K562 (cell line): Measurements from ENCODE around the gene TKTL1.

ENCODE experiments used
- ATF6 ChIP-seq: sonication (generic); formaldehyde crosslinking; IDR thresholded peaks from 2 replicates; pipeline ENCODE4 v1.4.0; 2020; ENCODE audit warnings: mild to moderate bottlenecking, missing genetic modification reagents
- CBX5 ChIP-seq: IDR thresholded peaks from 2 replicates; pipeline ENCODE4 v1.6.1; 2014; ENCODE audit warnings: low read depth, borderline replicate concordance
- CEBPB ChIP-seq: fragments of 450-650 bp; IDR thresholded peaks from 2 replicates; pipeline ENCODE4 v1.6.1; 2016; ENCODE audit warnings: missing genetic modification characterization, missing compliant biosample characterization
- CTCF ChIP-seq, 3 experiments: IDR thresholded peaks in 2 of 3; conservative IDR thresholded peaks in 1 of 3; 2 replicates each; pipeline ENCODE4 v1.5.1; 2011 to 2012; ENCODE audit warnings: low read length in 3 of 3, mild to moderate bottlenecking in 3 of 3, control low read depth in 2 of 3, improper control_type of control experiment in 1 of 3, inconsistent platforms in 1 of 3, low read depth in 1 of 3, mixed read lengths in 1 of 3, moderate library complexity in 1 of 3; ENCODE audit not compliant: insufficient read depth in 2 of 3
- EZH2 ChIP-seq: IDR thresholded peaks from 2 replicates; pipeline ENCODE4 v1.6.1; 2012; ENCODE audit warnings: low read depth, mild to moderate bottlenecking, inconsistent platforms, low read length, borderline replicate concordance
- GMEB1 ChIP-seq: fragments of 250-450 bp; sonication (Bioruptor Pico); IDR thresholded peaks from 2 replicates; pipeline ENCODE4 v1.4.0; 2020; ENCODE audit warnings: mild to moderate bottlenecking
- HNRNPK ChIP-seq: fragments of 200-400 bp; formaldehyde crosslinking; IDR thresholded peaks from one replicate; pipeline ENCODE4 v1.6.1; 2018; ENCODE audit warnings: mild to moderate bottlenecking, low read depth, low read length; ENCODE audit not compliant: poor library complexity, severe bottlenecking
- HNRNPLL ChIP-seq: fragments of 200-400 bp; formaldehyde crosslinking; IDR thresholded peaks from 2 replicates; pipeline ENCODE4 v1.6.1; 2017; ENCODE audit warnings: low read length, low read depth, mild to moderate bottlenecking; ENCODE audit not compliant: poor library complexity, severe bottlenecking
- IFI16 ChIP-seq: fragments of 250-450 bp; sonication (Bioruptor Pico); IDR thresholded peaks from 2 replicates; pipeline ENCODE4 v2.1.2; 2022; ENCODE audit warnings: mild to moderate bottlenecking, inconsistent platforms
- LEF1 ChIP-seq: fragments of 450-650 bp; IDR thresholded peaks from 2 replicates; pipeline ENCODE4 v1.6.1; 2016; ENCODE audit warnings: mild to moderate bottlenecking
- REST ChIP-seq, 2 experiments: fragments of 450-650 bp; formaldehyde crosslinking in 1 of 2; IDR thresholded peaks; 2 replicates each; pipeline versions ENCODE4 v1.4.0 to v1.6.1; 2014 to 2020; ENCODE audit warnings: mild to moderate bottlenecking in 2 of 2, borderline replicate concordance in 1 of 2, low read depth in 1 of 2
- TEAD2 ChIP-seq: fragments of 450-650 bp; IDR thresholded peaks from 2 replicates; pipeline ENCODE4 v1.6.1; 2016; ENCODE audit warnings: missing genetic modification characterization, control low read depth, missing compliant biosample characterization
- ZBTB8A ChIP-seq: fragments of 450-650 bp; IDR thresholded peaks from 2 replicates; pipeline ENCODE4 v1.6.1; 2018; ENCODE audit warnings: mild to moderate bottlenecking, moderate library complexity; ENCODE audit not compliant: partially characterized antibody

GRCh38 chrX:154376774-154377173 lies 81.2 kb downstream of the TKTL1 start:
- TF ChIP-seq HNRNPK = no peak
- no peak for TF ChIP-seq EZH2
- TF ChIP-seq CTCF (IDR thresholded peaks at IDR 0.05 in 2 of 3, conservative IDR thresholded peaks at IDR 0.05 in 1 of 3; ENCODE audit: insufficient read depth in 2 of 3, low read depth in 1 of 3, low read length in 3 of 3) = no peak
- no peak for TF ChIP-seq HNRNPLL
- no peak for TF ChIP-seq CBX5
- no peak for TF ChIP-seq LEF1
- no peak for TF ChIP-seq TEAD2 (tag)
- no peak for TF ChIP-seq GMEB1 (CRISPR knock-in tag)
- no peak for TF ChIP-seq REST (IDR thresholded peaks at IDR 0.05; ENCODE audit: borderline replicate concordance)
- no peak for TF ChIP-seq REST (CRISPR knock-in tag; IDR thresholded peaks at IDR 0.05; ENCODE audit: low read depth)
- no peak for TF ChIP-seq CEBPB (tag)
- no peak for TF ChIP-seq IFI16 (CRISPR knock-in tag)
- TF ChIP-seq ZBTB8A = no peak
- no peak for TF ChIP-seq ATF6 (CRISPR knock-in tag)
